HCT116 (cell line): ENCODE measurements around the gene LSM2.
"Not testable (repeated sequence)": the region's sequence is repeated elsewhere in the genome, so short reads cannot be mapped to it uniquely, and the experiment has no call there.

Source experiments
- CTCF ChIP-seq, 3 experiments: fragments of 200-600 bp in 1 of 3; sonication (generic) in 1 of 3; IDR thresholded peaks in 2 of 3; conservative IDR thresholded peaks in 1 of 3; 2 replicates each; pipeline ENCODE4 v1.5.1; 2012 to 2017; ENCODE audit warnings: low read depth in 2 of 3, low read length in 2 of 3, antibody characterized with exemption in 1 of 3, borderline replicate concordance in 1 of 3, control low read depth in 1 of 3, mild to moderate bottlenecking in 1 of 3, mixed read lengths in 1 of 3, mixed run types in 1 of 3, moderate library complexity in 1 of 3; ENCODE audit not compliant: insufficient read depth in 1 of 3
- EZH2phosphoT487 ChIP-seq: fragments of 200-600 bp; IDR thresholded peaks from 2 replicates; pipeline ENCODE4 v1.6.1; 2018; ENCODE audit warnings: antibody characterized with exemption, borderline replicate concordance
- RAD21 ChIP-seq: IDR thresholded peaks from 2 replicates; pipeline ENCODE4 v1.6.1; 2012; ENCODE audit warnings: low read depth, mild to moderate bottlenecking
- REST ChIP-seq: IDR thresholded peaks from 2 replicates; pipeline ENCODE4 v1.6.1; 2012; ENCODE audit warnings: low read depth
- SRF ChIP-seq: IDR thresholded peaks from 2 replicates; pipeline ENCODE4 v1.6.1; 2012; ENCODE audit warnings: low read depth
- YY1 ChIP-seq: IDR thresholded peaks from 2 replicates; pipeline ENCODE4 v1.6.1; 2011; ENCODE audit warnings: low read length, low read depth, moderate library complexity, mild to moderate bottlenecking; ENCODE audit not compliant: insufficient replicate concordance; ENCODE audit errors: extremely low read depth
- ZBTB33 ChIP-seq: IDR thresholded peaks from 2 replicates; pipeline ENCODE4 v1.6.1; 2011; ENCODE audit warnings: mild to moderate bottlenecking, low read length, moderate library complexity; ENCODE audit not compliant: insufficient replicate concordance; ENCODE audit errors: extremely low read depth

- TF ChIP-seq CTCF (IDR thresholded peaks at IDR 0.05 in 2 of 3, conservative IDR thresholded peaks at IDR 0.05 in 1 of 3; ENCODE audit: borderline replicate concordance in 1 of 3, insufficient read depth in 1 of 3, low read depth in 2 of 3, low read length in 2 of 3); ZBTB33; YY1; RAD21; REST; EZH2phosphoT487; SRF: not testable (repeated sequence)
These were observed 16.9 kb upstream of the LSM2 start for GRCh38 chr6:31823592-31824196.
